Chondrocyte (in vitro differentiated cells): ENCODE results near the gene VPS18. TPM values are rescaled to one million over a fixed set of nuclear protein-coding genes. Genes with fewer than 3 reads are reported as not detected.

Experiments used
- DNase-seq: peaks from one replicate; pipeline ENCODE4 v3.0.0; 2021; ENCODE audit warnings: mixed read lengths, low spot score
- H3K27ac Mint-ChIP-seq: one replicate; pipeline ENCODE4 v1.8.0; 2021; ENCODE audit warnings: mild to moderate bottlenecking, moderate library complexity, mixed read lengths; ENCODE audit not compliant: unreplicated experiment
- H3K27me3 Mint-ChIP-seq: 2 replicates; pipeline ENCODE4 v1.8.0; 2021; ENCODE audit warnings: low read depth, mixed read lengths
- H3K36me3 Mint-ChIP-seq: 2 replicates; pipeline ENCODE4 v1.8.0; 2021; ENCODE audit warnings: low read depth, mixed read lengths
- H3K4me1 Mint-ChIP-seq: 2 replicates; pipeline ENCODE4 v1.8.0; 2021; ENCODE audit warnings: low read depth, mild to moderate bottlenecking, mixed read lengths
- H3K4me3 Mint-ChIP-seq: one replicate; pipeline ENCODE4 v1.8.0; 2021; ENCODE audit warnings: mild to moderate bottlenecking, moderate library complexity, mixed read lengths; ENCODE audit not compliant: unreplicated experiment
- H3K9me3 Mint-ChIP-seq: 2 replicates; pipeline ENCODE4 v1.8.0; 2021; ENCODE audit warnings: low read depth, mixed read lengths
- long read RNA-seq: library from polyadenylated mRNA; stranded (forward); transcript quantifications from one replicate; pipeline ENCODE4 v2.0.0, GENCODE V29; 2021
- total RNA-seq: library from RNA; stranded (reverse); gene quantifications from 3 replicates; pipeline ENCODE4 v1.2.1, GENCODE V29; 2021
- TF ChIP-seq, protein P1 (sequence below): fragments of 200-600 bp; sonication (generic); IDR thresholded peaks from 2 replicates; pipeline ENCODE4 v1.5.0; 2021; ENCODE audit warnings: antibody characterized with exemption, mild to moderate bottlenecking, moderate library complexity

VPS18 gene
- 29.4 to 35.6 TPM (median 33.0 TPM) in 3 replicates for total RNA-seq
- long read RNA-seq, transcript VPS18-201 (5 exons, 3,895 nt): major isoform, 73 of 94 reads
- long read RNA-seq, partial matches to known transcripts: 11 of 94 reads
- long read RNA-seq, other reads (novel, unspliced or antisense): 9 of 94 reads

DNA sequence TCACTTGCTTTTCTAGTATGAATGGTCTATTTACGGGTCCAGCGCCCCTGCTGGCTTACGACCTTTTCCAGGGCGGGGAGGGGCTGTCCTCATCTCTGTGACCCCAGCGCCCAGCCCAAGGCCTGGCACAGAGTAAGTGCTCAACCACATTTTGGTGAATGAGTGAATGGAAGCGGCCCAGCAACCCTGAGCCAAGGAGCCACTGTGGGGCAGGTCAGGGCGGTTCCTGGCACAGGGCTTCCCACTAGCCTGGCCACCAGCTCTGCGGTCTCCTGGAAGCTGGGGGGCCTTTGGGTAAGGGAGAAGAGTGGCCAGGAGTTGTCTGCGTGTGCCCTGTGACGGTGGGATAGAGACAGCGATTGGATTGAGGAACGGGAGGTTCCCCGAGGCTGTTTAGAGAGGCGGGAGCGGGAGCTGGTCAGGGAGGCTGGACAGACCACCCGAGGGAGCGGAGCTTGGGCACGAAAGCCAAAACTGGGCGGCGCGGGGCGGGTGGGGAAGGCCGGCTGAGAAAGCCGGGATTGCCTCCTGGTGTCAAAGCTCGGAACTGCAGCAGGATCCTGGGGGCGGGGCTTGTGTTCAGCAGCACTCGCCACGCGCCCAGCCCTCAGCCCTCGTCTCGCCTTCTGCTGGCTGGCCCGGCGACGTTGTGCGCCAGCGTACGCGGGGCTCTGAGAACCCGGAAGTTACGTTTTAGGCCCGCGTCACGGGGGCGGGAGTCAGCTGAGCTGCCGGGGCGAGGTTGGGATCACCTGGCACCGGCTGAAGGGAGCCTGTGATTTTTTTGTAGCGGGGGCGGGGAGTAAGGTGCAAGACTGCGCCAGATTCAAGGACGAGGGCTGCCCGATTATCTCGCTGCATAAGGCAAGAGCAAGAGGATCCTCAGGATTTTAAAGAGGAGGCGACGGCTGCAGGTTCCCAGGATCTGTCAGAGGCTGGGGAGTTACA lies at the start of gene VPS18:
Gene VPS18, plus strand, starts transcription at position 718 of the 948 bp plus-strand sequence. CDS start 319 bp downstream, outside the sequence.
- H3K4me3 Mint-ChIP-seq: peak within 1 kb of the TSS; percentile 98
- H3K27me3 Mint-ChIP-seq: no peaks in the 10 kb centered on the region
- peak; percentile 99 for DNase-seq
- peaks cover 21% of the 10 kb centered on the region for H3K4me1 Mint-ChIP-seq
- TF ChIP-seq, protein P1, sequence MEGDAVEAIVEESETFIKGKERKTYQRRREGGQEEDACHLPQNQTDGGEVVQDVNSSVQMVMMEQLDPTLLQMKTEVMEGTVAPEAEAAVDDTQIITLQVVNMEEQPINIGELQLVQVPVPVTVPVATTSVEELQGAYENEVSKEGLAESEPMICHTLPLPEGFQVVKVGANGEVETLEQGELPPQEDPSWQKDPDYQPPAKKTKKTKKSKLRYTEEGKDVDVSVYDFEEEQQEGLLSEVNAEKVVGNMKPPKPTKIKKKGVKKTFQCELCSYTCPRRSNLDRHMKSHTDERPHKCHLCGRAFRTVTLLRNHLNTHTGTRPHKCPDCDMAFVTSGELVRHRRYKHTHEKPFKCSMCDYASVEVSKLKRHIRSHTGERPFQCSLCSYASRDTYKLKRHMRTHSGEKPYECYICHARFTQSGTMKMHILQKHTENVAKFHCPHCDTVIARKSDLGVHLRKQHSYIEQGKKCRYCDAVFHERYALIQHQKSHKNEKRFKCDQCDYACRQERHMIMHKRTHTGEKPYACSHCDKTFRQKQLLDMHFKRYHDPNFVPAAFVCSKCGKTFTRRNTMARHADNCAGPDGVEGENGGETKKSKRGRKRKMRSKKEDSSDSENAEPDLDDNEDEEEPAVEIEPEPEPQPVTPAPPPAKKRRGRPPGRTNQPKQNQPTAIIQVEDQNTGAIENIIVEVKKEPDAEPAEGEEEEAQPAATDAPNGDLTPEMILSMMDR: peak; percentile 90
- H3K9me3 Mint-ChIP-seq: no peaks in the 10 kb centered on the region
- peak within 1 kb of the TSS; percentile 100 for H3K27ac Mint-ChIP-seq
- peaks cover 9% of the 10 kb centered on the region for H3K36me3 Mint-ChIP-seq

DNA sequence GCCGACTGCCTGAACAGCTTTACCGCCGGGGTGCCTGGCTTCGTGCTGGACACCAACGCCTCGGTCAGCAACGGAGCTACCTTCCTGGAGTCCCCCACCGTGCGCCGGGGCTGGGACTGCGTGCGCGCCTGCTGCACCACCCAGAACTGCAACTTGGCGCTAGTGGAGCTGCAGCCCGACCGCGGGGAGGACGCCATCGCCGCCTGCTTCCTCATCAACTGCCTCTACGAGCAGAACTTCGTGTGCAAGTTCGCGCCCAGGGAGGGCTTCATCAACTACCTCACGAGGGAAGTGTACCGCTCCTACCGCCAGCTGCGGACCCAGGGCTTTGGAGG lies 49.6 kb upstream of the VPS18 start:
- peaks cover 11% of the 10 kb centered on the region for H3K27me3 Mint-ChIP-seq
- no peaks in the 10 kb centered on the region for H3K36me3 Mint-ChIP-seq
- no peak overlapping the region for H3K27ac Mint-ChIP-seq
- H3K4me1 Mint-ChIP-seq: peaks cover 8% of the 10 kb centered on the region
- H3K9me3 Mint-ChIP-seq: no peaks in the 10 kb centered on the region
- DNase-seq: no peak
- TF ChIP-seq, protein P1: peak; percentile 21
- H3K4me3 Mint-ChIP-seq: peak overlapping the region; percentile 65

DNA sequence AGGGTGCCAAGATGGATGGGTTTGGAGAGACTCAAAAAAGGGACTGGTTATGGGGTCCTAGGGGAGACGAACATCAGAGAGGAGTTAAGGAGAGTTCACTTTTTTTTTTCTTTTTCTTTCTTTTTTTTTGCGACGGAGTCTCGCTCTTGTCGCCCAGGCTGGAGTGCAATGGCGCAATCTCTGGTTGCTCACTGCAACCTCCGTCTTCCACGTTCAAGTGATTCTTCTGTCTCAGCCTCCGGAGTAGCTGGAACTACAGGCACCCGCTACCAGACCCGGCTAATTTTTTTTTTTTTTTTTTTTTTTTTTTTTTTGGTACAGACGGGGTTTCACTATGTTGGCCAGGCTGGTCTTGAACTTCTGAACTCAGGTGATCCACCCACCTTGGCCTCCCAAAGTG lies 49.2 kb upstream of the VPS18 start:
- Mint-ChIP-seq H3K4me3 (peak overlapping the region; percentile 65), H3K9me3 (no peaks in the 10 kb centered on the region), H3K27me3 (peaks cover 11% of the 10 kb centered on the region), H3K27ac (no peak overlapping the region), H3K4me1 (peaks cover 8% of the 10 kb centered on the region), H3K36me3 (no peaks in the 10 kb centered on the region)
- no peak for DNase-seq
- TF ChIP-seq, protein P1: no peak

GRCh38 chr15:40845511-40846284 lies 48.6 kb upstream of the VPS18 start:
- Mint-ChIP-seq H3K4me3 (no peak overlapping the region), H3K4me1 (peaks cover 8% of the 10 kb centered on the region), H3K27ac (no peak overlapping the region), H3K9me3 (no peaks in the 10 kb centered on the region), H3K27me3 (peaks cover 11% of the 10 kb centered on the region), H3K36me3 (no peaks in the 10 kb centered on the region)
- peak; percentile 61 for DNase-seq
- TF ChIP-seq, protein P1: no peak

DNA sequence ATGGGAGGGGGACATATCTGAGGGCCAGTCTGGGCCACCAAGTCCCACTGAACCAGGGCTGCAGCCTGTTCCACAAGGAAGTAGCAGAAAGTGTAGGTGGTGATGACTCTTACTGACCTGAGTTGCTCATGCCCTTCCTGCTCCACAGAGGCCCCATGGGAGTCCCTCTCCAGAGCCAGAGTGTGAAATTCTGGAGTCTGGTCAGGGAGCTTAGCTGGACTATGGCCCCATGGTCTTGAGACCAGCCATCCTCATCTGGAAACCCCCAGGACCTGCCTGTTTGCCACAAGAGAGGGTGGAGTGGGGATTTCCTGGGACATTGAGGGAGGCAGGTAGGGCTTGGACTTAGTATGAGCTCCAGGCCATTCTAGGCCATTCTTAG lies 47.4 kb upstream of the VPS18 start:
- peak; percentile 29 for DNase-seq
- no peaks in the 10 kb centered on the region for H3K9me3 Mint-ChIP-seq
- peaks cover 8% of the 10 kb centered on the region for H3K4me1 Mint-ChIP-seq
- TF ChIP-seq, protein P1: no peak
- H3K27ac Mint-ChIP-seq: no peak overlapping the region
- peaks cover 11% of the 10 kb centered on the region for H3K27me3 Mint-ChIP-seq
- H3K36me3 Mint-ChIP-seq: no peaks in the 10 kb centered on the region
- H3K4me3 Mint-ChIP-seq: no peak overlapping the region
